Fibroblast of villous mesenchyme (primary cell): Measurements from ENCODE around the gene MLLT3. TPM values are rescaled to one million over a fixed set of nuclear protein-coding genes. Genes with fewer than 3 reads are reported as not detected.
A peak's percentile ranks its signal among the peaks of the same experiment; 100 is the strongest.
"Not testable (repeated sequence)": the region's sequence is repeated elsewhere in the genome, so short reads cannot be mapped to it uniquely, and the experiment has no call there.

Experiments
- DNase-seq: peaks from one replicate; pipeline ENCODE4 v3.0.0-alpha.2; 2010; ENCODE audit warnings: low read depth
- H3K4me3 ChIP-seq: 2 replicates; pipeline ENCODE4 v1.5.1; 2011; ENCODE audit warnings: low read depth, mild to moderate bottlenecking, low read length
- CTCF ChIP-seq: IDR thresholded peaks from 2 replicates; pipeline ENCODE4 v1.5.1; 2012; ENCODE audit warnings: low read depth, mild to moderate bottlenecking, low read length; ENCODE audit not compliant: insufficient read depth
- total RNA-seq: library from RNA; depleted of rRNA; stranded (reverse); fragments of >200 nt; gene quantifications from 2 replicates; pipeline ENCODE4 v1.2.3, GENCODE V29; 2012

Gene MLLT3
- total RNA-seq, 1 donor, result 44.9 TPM

GRCh38 chr9:20592673-20593072 is 29.6 kb downstream of the MLLT3 start:
- DNase-seq, result no peak
- no peak for TF ChIP-seq CTCF
- no peak overlapping the region for H3K4me3 ChIP-seq

GRCh38 chr9:20591223-20591622 is 31.1 kb downstream of the MLLT3 start:
- peak; percentile 19 for TF ChIP-seq CTCF
- DNase-seq, result peak; percentile 48
- H3K4me3 ChIP-seq, result no peak overlapping the region

DNA sequence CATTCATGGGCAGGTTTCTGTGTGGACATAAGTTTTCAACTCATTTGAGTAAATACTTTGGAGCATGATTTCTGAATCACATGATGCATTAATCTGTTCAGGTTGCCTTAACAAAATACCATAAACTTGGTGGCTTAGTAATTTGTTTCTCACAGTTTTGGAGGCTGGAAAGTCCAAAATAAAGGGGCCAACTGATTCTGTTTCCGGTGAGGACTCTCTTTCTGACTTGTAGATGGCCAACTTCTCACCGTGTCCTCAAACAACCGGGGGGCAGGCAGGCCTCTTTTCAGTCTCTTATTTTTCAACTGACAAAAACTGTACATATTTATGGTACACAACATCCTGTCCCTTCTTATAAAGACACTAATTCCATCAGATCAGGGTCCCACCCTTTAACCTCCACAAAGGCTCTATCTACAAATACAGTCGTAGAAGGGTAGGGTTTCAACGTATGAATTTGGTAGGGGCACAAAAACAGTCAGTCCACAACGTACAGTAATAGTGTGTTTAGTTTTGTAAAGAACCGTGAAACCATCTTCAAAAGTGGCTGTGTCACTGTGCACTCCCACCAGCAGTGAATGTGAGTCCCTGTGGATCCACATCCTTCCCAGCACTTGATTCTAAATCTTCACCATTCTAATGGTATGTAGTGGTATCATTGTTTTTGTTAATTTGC is 37.2 kb downstream of the MLLT3 start:
- no peak for DNase-seq
- TF ChIP-seq CTCF, result no peak
- no peak overlapping the region for H3K4me3 ChIP-seq

DNA sequence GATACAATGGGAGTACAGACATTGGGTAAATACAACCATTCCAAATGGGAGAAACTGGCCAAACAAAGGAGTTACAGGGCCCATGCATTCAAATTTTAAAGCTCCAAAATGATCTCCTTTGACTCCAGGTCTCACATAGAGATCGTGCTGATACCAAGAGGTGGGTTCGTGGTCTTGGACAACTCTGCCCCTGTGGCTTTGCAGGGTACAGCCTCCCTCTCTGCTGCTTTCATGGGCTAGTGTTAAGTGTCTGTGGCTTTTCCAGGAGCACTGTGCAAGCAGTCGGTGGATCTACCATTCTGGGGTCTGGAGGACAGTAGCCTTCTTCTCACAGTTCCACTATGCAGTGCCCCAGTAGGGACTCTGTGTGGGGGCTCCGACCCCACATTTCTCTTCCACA is 39.2 kb downstream of the MLLT3 start:
- DNase-seq, H3K4me3 ChIP-seq: not testable (repeated sequence)

GRCh38 chr9:20582150-20582549 is 40.1 kb downstream of the MLLT3 start:
- H3K4me3 ChIP-seq, result no peak overlapping the region
- TF ChIP-seq CTCF, result no peak
- DNase-seq, result no peak

GRCh38 chr9:20580673-20581072 is 41.6 kb downstream of the MLLT3 start:
- no peak for TF ChIP-seq CTCF
- DNase-seq, result no peak
- H3K4me3 ChIP-seq, result no peak overlapping the region

- H3K4me3 ChIP-seq, result no peak overlapping the region
- TF ChIP-seq CTCF, result no peak
- DNase-seq, result no peak
These were observed 42.6 kb downstream of the MLLT3 start for GRCh38 chr9:20579524-20580314.
